Colonic mucosa (tissue), 4 donors: ENCODE data around the gene MIB1. TPM values are rescaled to one million over a fixed set of nuclear protein-coding genes. Genes with fewer than 3 reads are reported as not detected.

Experiments
- DNase-seq: peaks from one replicate; pipeline ENCODE4 v3.0.0-alpha.2; 2020
- H3K27ac ChIP-seq: fragments of 200-600 bp; one replicate; pipeline ENCODE4 v1.8.0; 2021
- H3K27me3 ChIP-seq: fragments of 200-600 bp; one replicate; pipeline ENCODE4 v1.8.0; 2021
- H3K36me3 ChIP-seq: fragments of 200-600 bp; one replicate; pipeline ENCODE4 v1.8.0; 2021
- H3K4me1 ChIP-seq: fragments of 200-600 bp; one replicate; pipeline ENCODE4 v1.8.0; 2021; ENCODE audit warnings: mild to moderate bottlenecking
- H3K4me3 ChIP-seq: fragments of 200-600 bp; one replicate; pipeline ENCODE4 v1.8.0; 2021
- H3K9ac ChIP-seq, 2 donors: one replicate each; pipeline ENCODE4 v1.7.0; 2013; ENCODE audit warnings: control low read depth in 2 of 2, low read depth in 2 of 2, low read length in 2 of 2
- H3K9me3 ChIP-seq: fragments of 200-600 bp; one replicate; pipeline ENCODE4 v1.8.0; 2021
- intact Hi-C: fragments of 100-400 bp; cut with DNase I; formaldehyde crosslinking; loops from one replicate; pipeline ENCODE4 v1.14.1; 2022
- total RNA-seq, 2 donors: library from RNA; stranded (reverse); fragmentation: NEBNext Ultra II Directional in 1 of 2; extraction: Animal tissue kit (Norgen Biotek cat#: 25700) in 1 of 2; gene quantifications; one replicate each; pipeline ENCODE4 v1.2.1, GENCODE V29; 2021
- TF ChIP-seq, protein P1 (sequence below): fragments of 200-600 bp; IDR thresholded peaks from one replicate; pipeline ENCODE4 v1.8.0; 2022; ENCODE audit warnings: antibody characterized with exemption, mild to moderate bottlenecking
- donor health status: healthy.
- donor health status: DM: no; HTN: no; CAD: no.
- donor health status: DM: no; HTN: no; CAD: no.

The MIB1 gene
- total RNA-seq, 2 donors from 2014 or later: 23.4 to 39.3 TPM

DNA sequence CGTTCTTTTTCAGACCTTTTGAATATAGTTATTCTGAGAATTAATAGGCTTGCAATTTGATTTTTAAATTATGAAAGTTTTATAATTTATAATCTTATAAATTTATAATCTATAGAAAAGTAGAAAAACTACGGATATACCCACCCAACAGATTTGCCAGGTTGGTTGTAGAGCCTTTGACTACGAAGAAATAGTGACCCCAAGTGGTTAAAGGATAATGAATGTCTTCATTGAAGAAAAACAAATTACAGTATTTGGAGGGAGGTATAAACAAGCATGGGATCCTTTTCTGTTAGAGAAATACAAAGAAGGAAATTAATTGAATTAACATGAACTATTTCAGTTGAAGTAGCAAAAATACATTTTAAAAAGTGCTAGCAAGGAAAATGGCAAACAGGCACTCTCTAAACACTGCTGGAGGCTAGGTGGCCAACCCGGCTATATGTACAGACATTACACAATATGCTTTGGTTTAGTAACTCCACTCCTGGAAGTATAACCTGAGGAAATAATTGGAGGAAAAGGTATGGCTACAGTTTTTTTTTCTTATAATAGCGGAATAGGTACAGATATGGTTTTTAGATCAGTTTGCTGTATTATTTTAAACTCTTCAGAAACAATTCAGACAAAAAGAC is 110.9 kb downstream of the MIB1 start:
- no peak overlapping the region for H3K27ac ChIP-seq
- TF ChIP-seq, protein P1, sequence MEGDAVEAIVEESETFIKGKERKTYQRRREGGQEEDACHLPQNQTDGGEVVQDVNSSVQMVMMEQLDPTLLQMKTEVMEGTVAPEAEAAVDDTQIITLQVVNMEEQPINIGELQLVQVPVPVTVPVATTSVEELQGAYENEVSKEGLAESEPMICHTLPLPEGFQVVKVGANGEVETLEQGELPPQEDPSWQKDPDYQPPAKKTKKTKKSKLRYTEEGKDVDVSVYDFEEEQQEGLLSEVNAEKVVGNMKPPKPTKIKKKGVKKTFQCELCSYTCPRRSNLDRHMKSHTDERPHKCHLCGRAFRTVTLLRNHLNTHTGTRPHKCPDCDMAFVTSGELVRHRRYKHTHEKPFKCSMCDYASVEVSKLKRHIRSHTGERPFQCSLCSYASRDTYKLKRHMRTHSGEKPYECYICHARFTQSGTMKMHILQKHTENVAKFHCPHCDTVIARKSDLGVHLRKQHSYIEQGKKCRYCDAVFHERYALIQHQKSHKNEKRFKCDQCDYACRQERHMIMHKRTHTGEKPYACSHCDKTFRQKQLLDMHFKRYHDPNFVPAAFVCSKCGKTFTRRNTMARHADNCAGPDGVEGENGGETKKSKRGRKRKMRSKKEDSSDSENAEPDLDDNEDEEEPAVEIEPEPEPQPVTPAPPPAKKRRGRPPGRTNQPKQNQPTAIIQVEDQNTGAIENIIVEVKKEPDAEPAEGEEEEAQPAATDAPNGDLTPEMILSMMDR: peak; percentile 13
- no peak overlapping the region for H3K4me3 ChIP-seq
- H3K9ac ChIP-seq: no peak overlapping the region
- intact Hi-C loops: no loop called here
- no peak for DNase-seq
- no peaks in the 10 kb centered on the region for H3K4me1 ChIP-seq
- H3K36me3 ChIP-seq: peaks cover 4% of the 10 kb centered on the region
- no peaks in the 10 kb centered on the region for H3K27me3 ChIP-seq
- H3K9me3 ChIP-seq: no peaks in the 10 kb centered on the region

- H3K9ac ChIP-seq: no peak overlapping the region
- no peak for DNase-seq
- H3K9me3 ChIP-seq: no peaks in the 10 kb centered on the region
- TF ChIP-seq, protein P1: no peak
- no peak overlapping the region for H3K27ac ChIP-seq
- peaks cover 4% of the 10 kb centered on the region for H3K36me3 ChIP-seq
- no peak overlapping the region for H3K4me3 ChIP-seq
- H3K27me3 ChIP-seq: no peaks in the 10 kb centered on the region
- H3K4me1 ChIP-seq: no peaks in the 10 kb centered on the region
- intact Hi-C loops: no loop called here
These were observed 112.4 kb downstream of the MIB1 start for GRCh38 chr18:21853016-21853415.

DNA sequence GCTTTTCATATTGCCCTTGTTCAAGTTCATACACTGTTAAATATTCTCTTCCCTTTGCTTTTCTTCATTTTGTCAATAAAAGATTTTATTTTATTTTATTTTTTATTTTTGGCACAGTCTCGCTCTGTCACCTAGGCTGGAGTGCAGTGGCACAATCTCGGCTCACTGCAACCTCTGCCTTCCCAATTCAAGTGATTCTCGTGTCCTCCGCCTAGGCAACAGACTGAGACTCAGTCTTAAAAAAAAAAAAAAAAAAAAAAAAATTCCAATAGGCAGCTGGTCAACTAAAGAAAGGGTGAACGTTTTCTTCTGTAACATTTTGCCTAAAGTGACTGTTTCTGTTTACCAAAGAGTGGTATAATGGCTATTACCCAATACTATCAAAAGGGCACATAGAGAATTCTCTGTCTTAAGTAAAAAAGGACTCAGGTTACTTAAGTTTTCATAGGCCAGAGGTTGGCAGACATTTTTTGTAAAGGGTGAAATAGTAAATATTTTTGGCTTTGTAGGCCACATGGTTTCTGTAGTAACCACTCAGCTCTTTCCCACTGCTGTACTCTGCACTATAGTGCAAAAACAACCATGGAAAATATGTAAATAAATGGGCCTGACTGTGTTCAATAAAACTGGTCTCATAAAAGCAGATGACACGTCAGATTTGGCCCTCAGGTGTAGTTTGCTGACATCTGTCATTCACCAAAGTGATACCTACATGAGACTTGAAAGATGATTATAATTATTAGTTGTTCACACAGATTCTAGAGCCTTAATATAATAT is 113.4 kb downstream of the MIB1 start:
- Histone ChIP-seq H3K4me3 (no peak overlapping the region), H3K27ac (no peak overlapping the region)
- intact Hi-C loops: no loop called here

DNA sequence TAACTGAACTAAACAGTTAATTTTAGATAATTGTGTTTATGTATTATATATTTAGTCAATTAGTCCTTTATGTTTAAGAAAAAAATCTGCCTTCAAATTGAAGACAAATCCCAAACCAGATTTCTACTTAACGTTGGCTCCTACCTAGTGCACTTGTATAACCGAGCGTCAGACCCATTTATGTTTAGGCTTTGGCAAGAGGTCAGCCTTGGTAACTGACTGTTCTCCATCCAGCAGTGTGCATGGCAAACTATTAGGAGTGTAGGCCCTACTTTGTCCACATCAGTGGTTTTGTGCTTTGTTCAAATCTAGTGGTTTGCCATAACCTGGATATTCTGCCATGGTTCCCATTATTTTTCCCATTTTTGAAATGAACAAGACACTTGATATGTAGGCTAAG is 114.8 kb downstream of the MIB1 start:
- H3K27me3 ChIP-seq: no peaks in the 10 kb centered on the region
- TF ChIP-seq, protein P1: no peak

More for the DNA sequence above, 113.4 kb downstream of the MIB1 start:
- peaks cover 4% of the 10 kb centered on the region for H3K36me3 ChIP-seq
- no peak for DNase-seq
- H3K27me3 ChIP-seq: no peaks in the 10 kb centered on the region
- no peak overlapping the region for H3K9ac ChIP-seq
- H3K9me3 ChIP-seq: no peaks in the 10 kb centered on the region
- no peaks in the 10 kb centered on the region for H3K4me1 ChIP-seq
- TF ChIP-seq, protein P1: no peak

GRCh38 chr18:21857871-21858270 is 117.3 kb downstream of the MIB1 start:
- no peaks in the 10 kb centered on the region for H3K4me1 ChIP-seq
- H3K27ac ChIP-seq: no peak overlapping the region
- H3K36me3 ChIP-seq: peaks cover under 1% of the 10 kb centered on the region
- no peaks in the 10 kb centered on the region for H3K9me3 ChIP-seq
- H3K9ac ChIP-seq: no peak overlapping the region
- H3K27me3 ChIP-seq: no peaks in the 10 kb centered on the region
- intact Hi-C loops: no loop called here
- H3K4me3 ChIP-seq: no peak overlapping the region
- no peak for DNase-seq
- TF ChIP-seq, protein P1: no peak

More for the DNA sequence above, 114.8 kb downstream of the MIB1 start:
- H3K4me3 ChIP-seq: no peak overlapping the region
- no peak overlapping the region for H3K9ac ChIP-seq
- H3K27ac ChIP-seq: no peak overlapping the region
- intact Hi-C loops: no loop called here
- no peak for DNase-seq
- H3K9me3 ChIP-seq: no peaks in the 10 kb centered on the region
- no peaks in the 10 kb centered on the region for H3K4me1 ChIP-seq
- no peaks in the 10 kb centered on the region for H3K36me3 ChIP-seq
